ENCODE results near the gene SMYD3.

Gene SMYD3

DNA sequence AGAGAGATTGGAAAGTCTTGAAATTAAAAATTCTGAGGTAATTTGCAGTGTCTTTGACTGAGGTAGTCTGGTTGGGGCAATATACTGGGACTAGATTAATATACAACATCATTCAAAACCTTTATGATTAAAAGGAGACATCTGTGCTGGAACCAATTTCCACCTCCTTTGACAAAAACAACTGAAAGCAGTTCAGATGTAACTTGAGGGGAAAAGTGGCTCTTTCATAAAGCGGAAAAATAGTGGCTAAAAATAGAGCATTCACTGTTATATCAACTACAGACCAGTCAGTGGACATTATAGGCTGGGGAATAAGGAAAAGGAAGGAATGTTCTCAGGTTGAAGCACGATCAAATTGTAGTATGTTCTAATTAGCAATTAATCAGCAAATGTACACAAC lies 635.9 kb downstream of the SMYD3 start:
- H3K27me3 ChIP-seq (ENCODE audit: control insufficient read depth in 5 of 5, insufficient read depth in 4 of 5, low read length in 5 of 5) = peaks cover 0 to 3% (median 0%) of the 10 kb centered on the region in 5 donors
- H3K36me3 ChIP-seq (ENCODE audit: control insufficient read depth in 5 of 5, insufficient read depth in 5 of 5, low read length in 5 of 5) = no peaks in the 10 kb centered on the region
- H3K27ac ChIP-seq (ENCODE audit: low read depth, low read length) = no peak overlapping the region
- no peaks in the 10 kb centered on the region for H3K9me3 ChIP-seq (ENCODE audit: control insufficient read depth in 5 of 5, low read length in 5 of 5)
- peaks cover 2 to 14% (median 10%) of the 10 kb centered on the region in 5 donors for H3K4me1 ChIP-seq (ENCODE audit: control insufficient read depth in 5 of 5, insufficient read depth in 5 of 5, low read length in 5 of 5)
- H3K9ac ChIP-seq (ENCODE audit: low read length in 5 of 5) = no peak overlapping the region
- no peak overlapping the region for H3K4me3 ChIP-seq (ENCODE audit: low read depth in 1 of 5, low read length in 5 of 5)

DNA sequence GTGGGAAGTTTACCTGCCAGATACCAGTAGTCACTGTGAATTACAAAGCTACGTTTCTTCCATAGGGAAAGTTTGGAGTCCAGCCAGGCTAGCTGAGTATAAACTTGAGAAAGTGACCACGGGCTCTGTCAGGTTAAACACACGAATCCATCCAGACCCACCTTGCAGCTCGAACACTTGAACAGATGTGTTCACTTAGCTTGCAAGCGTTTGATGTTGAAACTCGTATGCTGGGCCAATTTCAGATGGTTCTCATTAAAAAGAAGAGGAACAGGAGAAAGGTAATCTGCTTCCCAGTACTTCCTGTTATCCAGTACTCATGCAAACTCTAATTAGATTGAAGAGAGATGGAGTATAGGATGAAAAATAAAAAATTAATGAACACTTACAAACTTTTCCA lies 636.4 kb downstream of the SMYD3 start:
- no peaks in the 10 kb centered on the region for H3K9me3 ChIP-seq (ENCODE audit: control insufficient read depth in 5 of 5, low read length in 5 of 5)
- H3K36me3 ChIP-seq (ENCODE audit: control insufficient read depth in 5 of 5, insufficient read depth in 5 of 5, low read length in 5 of 5) = no peaks in the 10 kb centered on the region
- H3K4me1 ChIP-seq (ENCODE audit: control insufficient read depth in 5 of 5, insufficient read depth in 5 of 5, low read length in 5 of 5) = peaks cover 2 to 13% (median 10%) of the 10 kb centered on the region in 5 donors
- no peak overlapping the region for H3K9ac ChIP-seq (ENCODE audit: low read length in 5 of 5)
- H3K4me3 ChIP-seq (ENCODE audit: low read depth in 1 of 5, low read length in 5 of 5) = no peak overlapping the region
- H3K27ac ChIP-seq (ENCODE audit: low read depth, low read length) = no peak overlapping the region
- H3K27me3 ChIP-seq (ENCODE audit: control insufficient read depth in 5 of 5, insufficient read depth in 4 of 5, low read length in 5 of 5) = peaks cover 0 to 3% (median 0%) of the 10 kb centered on the region in 5 donors

DNA sequence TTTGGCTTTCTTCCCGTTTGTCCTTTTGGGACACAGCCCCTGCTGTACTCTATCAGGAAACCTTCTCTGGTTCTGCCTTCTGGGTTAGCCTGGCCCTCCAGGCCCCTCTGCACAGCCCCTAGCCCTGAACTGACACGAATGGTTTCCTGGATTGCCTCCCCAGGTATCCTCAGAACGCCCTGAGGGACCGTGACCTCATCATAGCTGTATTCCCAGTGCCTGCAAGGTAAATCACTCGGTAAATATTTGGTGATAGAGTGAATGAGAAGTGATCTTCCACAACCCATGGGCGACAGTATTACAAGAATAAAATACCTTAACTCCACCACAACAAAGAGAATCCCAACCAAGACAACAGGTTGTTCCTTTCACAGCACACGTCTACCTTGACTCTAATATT lies 637.2 kb downstream of the SMYD3 start:
- Histone ChIP-seq H3K36me3 (ENCODE audit: control insufficient read depth in 5 of 5, insufficient read depth in 5 of 5, low read length in 5 of 5) (no peaks in the 10 kb centered on the region), H3K27me3 (ENCODE audit: control insufficient read depth in 5 of 5, insufficient read depth in 4 of 5, low read length in 5 of 5) (peaks cover 0 to 3% (median 0%) of the 10 kb centered on the region in 5 donors), H3K9ac (ENCODE audit: low read length in 5 of 5) (no peak overlapping the region), H3K9me3 (ENCODE audit: control insufficient read depth in 5 of 5, low read length in 5 of 5) (no peaks in the 10 kb centered on the region), H3K4me1 (ENCODE audit: control insufficient read depth in 5 of 5, insufficient read depth in 5 of 5, low read length in 5 of 5) (peaks cover 2 to 4% (median 3%) of the 10 kb centered on the region in 5 donors), H3K27ac (ENCODE audit: low read depth, low read length) (no peak overlapping the region), H3K4me3 (ENCODE audit: low read depth in 1 of 5, low read length in 5 of 5) (no peak overlapping the region)

DNA sequence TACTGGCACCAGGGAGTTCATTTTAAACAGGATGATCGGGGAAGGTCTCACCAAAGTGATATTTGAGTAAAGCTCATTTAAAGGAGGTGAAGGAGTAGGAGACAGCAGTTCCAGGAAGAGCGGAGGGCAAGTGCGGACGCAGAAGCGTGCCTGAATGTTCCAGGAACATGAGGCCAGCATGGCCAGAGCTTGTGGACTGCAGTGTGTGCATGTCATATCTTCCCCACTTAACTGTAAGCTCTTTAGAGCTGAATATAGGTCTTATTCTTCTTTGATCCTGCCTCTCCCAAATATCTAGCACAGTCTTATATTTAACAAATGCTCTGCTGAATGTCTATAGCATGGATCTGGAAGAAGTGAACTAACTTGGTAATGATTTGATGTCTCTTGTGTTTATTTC lies 639.3 kb downstream of the SMYD3 start:
- Histone ChIP-seq H3K4me3 (ENCODE audit: low read depth in 1 of 5, low read length in 5 of 5) (no peak overlapping the region), H3K27me3 (ENCODE audit: control insufficient read depth in 5 of 5, insufficient read depth in 4 of 5, low read length in 5 of 5) (peaks cover 0 to 3% (median 0%) of the 10 kb centered on the region in 5 donors), H3K9me3 (ENCODE audit: control insufficient read depth in 5 of 5, low read length in 5 of 5) (no peaks in the 10 kb centered on the region), H3K9ac (ENCODE audit: low read length in 5 of 5) (no peak overlapping the region), H3K27ac (ENCODE audit: low read depth, low read length) (no peak overlapping the region), H3K36me3 (ENCODE audit: control insufficient read depth in 5 of 5, insufficient read depth in 5 of 5, low read length in 5 of 5) (peaks cover 0 to 3% (median 0%) of the 10 kb centered on the region in 5 donors), H3K4me1 (ENCODE audit: control insufficient read depth in 5 of 5, insufficient read depth in 5 of 5, low read length in 5 of 5) (no peaks in the 10 kb centered on the region)

DNA sequence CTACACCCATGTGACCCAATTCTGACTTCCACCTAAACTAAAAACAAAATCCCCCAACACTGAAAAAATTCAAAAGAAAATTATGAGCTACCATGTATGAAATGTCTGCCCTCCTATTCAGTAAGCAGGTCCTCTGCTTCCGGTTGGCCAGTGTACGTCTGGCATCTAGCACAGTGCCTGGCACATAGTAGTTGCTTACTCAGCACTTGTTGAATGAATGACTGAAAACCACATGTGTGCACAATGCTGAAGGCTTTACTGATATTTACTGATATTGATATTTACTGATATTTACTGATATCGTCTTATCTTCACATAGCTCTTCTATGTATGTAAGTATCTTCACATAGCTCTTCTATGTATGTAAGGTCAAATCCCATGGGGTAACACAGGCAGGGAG lies 642.2 kb downstream of the SMYD3 start:
- Histone ChIP-seq H3K9ac (ENCODE audit: low read length in 5 of 5) (no peak overlapping the region), H3K4me3 (ENCODE audit: low read depth in 1 of 5, low read length in 5 of 5) (no peak overlapping the region), H3K27ac (ENCODE audit: low read depth, low read length) (no peak overlapping the region), H3K4me1 (ENCODE audit: control insufficient read depth in 5 of 5, insufficient read depth in 5 of 5, low read length in 5 of 5) (peaks cover 0 to 19% (median 17%) of the 10 kb centered on the region in 5 donors), H3K27me3 (ENCODE audit: control insufficient read depth in 5 of 5, insufficient read depth in 4 of 5, low read length in 5 of 5) (peaks cover 0 to 3% (median 0%) of the 10 kb centered on the region in 5 donors), H3K9me3 (ENCODE audit: control insufficient read depth in 5 of 5, low read length in 5 of 5) (no peaks in the 10 kb centered on the region), H3K36me3 (ENCODE audit: control insufficient read depth in 5 of 5, insufficient read depth in 5 of 5, low read length in 5 of 5) (peaks cover 0 to 3% (median 0%) of the 10 kb centered on the region in 5 donors)

DNA sequence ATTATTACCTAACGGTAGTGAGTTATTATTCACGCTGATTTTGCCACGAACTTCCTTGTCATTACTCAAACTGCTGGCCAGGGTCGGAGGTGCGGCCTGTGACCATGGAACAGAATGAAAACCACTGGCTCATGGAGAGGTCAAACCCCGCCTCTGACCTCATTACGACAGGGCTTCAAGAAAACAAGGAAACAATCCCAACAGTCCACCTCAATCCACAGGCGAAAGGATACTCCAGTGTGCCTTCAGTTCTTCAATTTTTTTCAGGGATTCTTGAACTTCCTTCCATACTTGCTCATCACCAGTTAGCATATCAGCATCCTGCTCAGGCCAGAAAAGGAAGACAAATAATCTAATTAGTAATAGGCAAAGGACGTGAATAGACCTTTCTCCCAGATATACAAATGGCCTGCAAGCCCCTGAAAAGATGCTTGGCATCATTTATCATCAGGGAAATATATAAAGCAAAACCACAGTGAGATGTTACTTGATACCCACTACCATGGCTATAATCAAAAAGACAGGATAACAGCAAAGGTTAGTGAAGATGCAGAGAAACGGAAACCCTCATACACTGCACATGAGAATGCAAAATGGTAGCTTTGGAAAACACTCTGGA lies 643.4 kb downstream of the SMYD3 start:
- Histone ChIP-seq H3K4me1 (ENCODE audit: control insufficient read depth in 5 of 5, insufficient read depth in 5 of 5, low read length in 5 of 5) (peaks cover 0 to 26% (median 23%) of the 10 kb centered on the region in 5 donors), H3K9ac (ENCODE audit: low read length in 5 of 5) (no peak overlapping the region), H3K36me3 (ENCODE audit: control insufficient read depth in 5 of 5, insufficient read depth in 5 of 5, low read length in 5 of 5) (peaks cover 0 to 3% (median 0%) of the 10 kb centered on the region in 5 donors), H3K27ac (ENCODE audit: low read depth, low read length) (no peak overlapping the region), H3K9me3 (ENCODE audit: control insufficient read depth in 5 of 5, low read length in 5 of 5) (no peaks in the 10 kb centered on the region), H3K27me3 (ENCODE audit: control insufficient read depth in 5 of 5, insufficient read depth in 4 of 5, low read length in 5 of 5) (no peaks in the 10 kb centered on the region), H3K4me3 (ENCODE audit: low read depth in 1 of 5, low read length in 5 of 5) (no peak overlapping the region)

DNA sequence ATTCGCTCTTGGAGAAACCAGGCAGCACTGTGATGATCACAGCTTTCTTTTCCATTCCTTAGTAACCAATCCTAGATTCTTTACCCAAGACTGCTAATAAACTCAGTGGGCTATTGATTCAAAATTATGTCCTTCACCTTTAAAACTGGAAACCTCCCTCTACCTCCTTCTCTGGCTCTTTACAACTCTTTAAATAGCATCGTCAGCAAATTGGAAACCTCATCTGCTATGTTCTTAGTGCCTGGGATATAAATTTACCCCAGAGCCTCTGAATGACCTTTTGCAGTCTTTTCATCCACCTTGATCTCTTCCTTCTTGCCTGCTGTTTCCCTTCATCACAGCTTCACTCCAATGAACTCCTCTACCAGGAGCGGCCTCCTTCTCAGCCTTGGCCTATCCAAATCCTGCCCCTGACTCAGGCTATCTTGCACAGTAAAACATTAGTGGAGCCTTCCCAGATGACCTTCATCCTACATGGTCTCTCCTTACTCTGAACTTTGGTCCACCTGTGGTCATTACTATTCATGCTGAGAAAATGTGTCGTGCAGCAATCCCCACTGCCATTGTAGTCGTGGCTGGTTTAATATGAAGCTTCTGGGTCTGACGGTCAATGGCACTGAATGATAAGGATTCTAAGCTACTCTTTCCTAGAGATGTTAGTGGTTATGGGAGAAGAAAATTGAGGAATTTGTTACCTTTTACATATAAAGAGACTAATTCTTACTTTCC lies 644.1 kb downstream of the SMYD3 start:
- Histone ChIP-seq H3K9me3 (ENCODE audit: control insufficient read depth in 5 of 5, low read length in 5 of 5) (no peaks in the 10 kb centered on the region), H3K27me3 (ENCODE audit: control insufficient read depth in 5 of 5, insufficient read depth in 4 of 5, low read length in 5 of 5) (no peaks in the 10 kb centered on the region), H3K4me3 (ENCODE audit: low read depth in 1 of 5, low read length in 5 of 5) (no peak overlapping the region), H3K9ac (ENCODE audit: low read length in 5 of 5) (no peak overlapping the region), H3K36me3 (ENCODE audit: control insufficient read depth in 5 of 5, insufficient read depth in 5 of 5, low read length in 5 of 5) (peaks cover 0 to 3% (median 0%) of the 10 kb centered on the region in 5 donors), H3K4me1 (ENCODE audit: control insufficient read depth in 5 of 5, insufficient read depth in 5 of 5, low read length in 5 of 5) (peaks cover 0 to 26% (median 23%) of the 10 kb centered on the region in 5 donors), H3K27ac (ENCODE audit: low read depth, low read length) (no peak overlapping the region)

DNA sequence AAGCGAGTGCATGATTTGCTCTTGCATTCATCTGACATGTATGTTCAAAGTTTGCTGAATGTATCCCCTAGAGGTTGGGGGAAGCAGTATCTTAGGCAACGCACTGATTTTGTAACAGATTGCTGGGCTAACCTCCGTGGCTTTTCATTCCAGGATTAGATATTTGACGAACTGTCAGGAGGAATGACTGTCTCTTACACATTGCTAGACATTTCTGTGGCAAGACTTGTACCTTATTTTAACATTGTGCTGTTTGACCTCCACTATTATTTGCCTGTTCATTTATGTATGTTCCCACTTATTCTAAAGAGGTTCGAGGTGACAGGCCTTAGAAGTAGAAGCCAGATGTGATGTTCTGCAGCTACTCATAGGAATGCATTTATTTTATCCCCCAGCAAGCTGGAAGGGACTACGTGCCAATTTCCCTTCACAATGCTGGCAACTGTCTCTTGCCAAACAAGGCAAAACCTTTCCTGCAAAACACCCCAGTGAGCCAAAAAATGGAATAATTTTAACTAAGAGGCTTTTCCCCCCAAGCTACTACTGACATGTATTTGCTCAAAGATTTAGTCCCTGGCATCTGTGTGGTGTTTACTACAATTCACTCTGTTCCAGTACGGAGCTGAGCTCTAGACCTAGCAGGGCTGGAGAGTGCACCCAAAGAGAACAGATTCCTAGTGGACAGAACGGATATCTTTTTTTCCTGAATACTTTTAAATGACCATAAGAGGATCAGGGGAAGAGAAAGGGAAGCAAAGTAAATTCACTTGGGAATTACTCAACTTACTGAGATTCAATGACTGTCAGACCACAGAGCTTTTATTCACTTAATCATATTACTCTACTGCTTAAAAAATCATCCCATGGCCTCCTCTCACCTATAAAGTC lies 646.2 kb downstream of the SMYD3 start:
- peaks cover 0 to 26% (median 23%) of the 10 kb centered on the region in 5 donors for H3K4me1 ChIP-seq (ENCODE audit: control insufficient read depth in 5 of 5, insufficient read depth in 5 of 5, low read length in 5 of 5)
- H3K9ac ChIP-seq (ENCODE audit: low read length in 5 of 5) = peak overlapping the region in 1 of 5 donors; percentile 50
- H3K36me3 ChIP-seq (ENCODE audit: control insufficient read depth in 5 of 5, insufficient read depth in 5 of 5, low read length in 5 of 5) = peaks cover 0 to 3% (median 0%) of the 10 kb centered on the region in 5 donors
- no peaks in the 10 kb centered on the region for H3K27me3 ChIP-seq (ENCODE audit: control insufficient read depth in 5 of 5, insufficient read depth in 4 of 5, low read length in 5 of 5)
- H3K9me3 ChIP-seq (ENCODE audit: control insufficient read depth in 5 of 5, low read length in 5 of 5) = no peaks in the 10 kb centered on the region
- H3K27ac ChIP-seq (ENCODE audit: low read depth, low read length) = peak overlapping the region; percentile 83
- H3K4me3 ChIP-seq (ENCODE audit: low read depth in 1 of 5, low read length in 5 of 5) = no peak overlapping the region

DNA sequence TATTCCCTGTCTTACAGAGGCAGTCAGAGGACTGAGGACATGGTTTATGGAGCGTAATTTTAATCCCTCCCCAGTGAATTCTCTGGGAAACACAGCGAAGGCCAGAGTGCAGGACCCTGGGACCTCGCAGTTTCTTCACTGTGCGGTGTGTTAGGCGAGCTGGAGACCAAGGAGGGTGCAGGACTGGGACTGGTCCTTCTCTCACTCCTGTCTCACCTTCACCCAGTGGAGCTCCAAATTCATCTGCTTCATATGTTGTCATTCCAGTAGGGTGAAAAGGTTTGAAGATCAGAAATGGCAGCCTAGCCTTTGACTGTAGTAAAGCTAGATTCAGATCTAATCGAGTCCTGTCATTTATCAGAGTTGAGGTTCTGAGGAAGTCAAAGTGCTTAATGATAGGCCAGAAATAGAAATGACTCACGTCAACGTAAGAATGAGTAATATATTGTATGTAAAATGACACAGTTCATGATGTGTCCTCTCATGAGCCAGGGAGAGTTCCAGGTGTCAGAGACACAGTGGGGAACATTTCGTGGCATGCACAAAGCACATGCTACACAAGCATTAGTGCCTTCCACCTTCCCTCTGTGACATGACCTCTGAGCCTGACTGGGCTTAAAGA lies 647.5 kb downstream of the SMYD3 start:
- Histone ChIP-seq H3K4me1 (ENCODE audit: control insufficient read depth in 5 of 5, insufficient read depth in 5 of 5, low read length in 5 of 5) (peaks cover 0 to 26% (median 23%) of the 10 kb centered on the region in 5 donors), H3K9me3 (ENCODE audit: control insufficient read depth in 5 of 5, low read length in 5 of 5) (peaks cover 0 to 1% (median 0%) of the 10 kb centered on the region in 5 donors), H3K27ac (ENCODE audit: low read depth, low read length) (no peak overlapping the region), H3K4me3 (ENCODE audit: low read depth in 1 of 5, low read length in 5 of 5) (no peak overlapping the region), H3K9ac (ENCODE audit: low read length in 5 of 5) (no peak overlapping the region), H3K36me3 (ENCODE audit: control insufficient read depth in 5 of 5, insufficient read depth in 5 of 5, low read length in 5 of 5) (peaks cover 0 to 3% (median 0%) of the 10 kb centered on the region in 5 donors), H3K27me3 (ENCODE audit: control insufficient read depth in 5 of 5, insufficient read depth in 4 of 5, low read length in 5 of 5) (no peaks in the 10 kb centered on the region)
